Non-pigmented ciliary epithelial cell (primary cell): ENCODE results near the gene GASK1A.
"Not testable (repeated sequence)": the region's sequence is repeated elsewhere in the genome, so short reads cannot be mapped to it uniquely, and the experiment has no call there.

ENCODE experiments used
- DNase-seq: peaks from one replicate; pipeline ENCODE4 v3.0.0-alpha.2; 2010; ENCODE audit warnings: low read depth

GASK1A gene

DNA sequence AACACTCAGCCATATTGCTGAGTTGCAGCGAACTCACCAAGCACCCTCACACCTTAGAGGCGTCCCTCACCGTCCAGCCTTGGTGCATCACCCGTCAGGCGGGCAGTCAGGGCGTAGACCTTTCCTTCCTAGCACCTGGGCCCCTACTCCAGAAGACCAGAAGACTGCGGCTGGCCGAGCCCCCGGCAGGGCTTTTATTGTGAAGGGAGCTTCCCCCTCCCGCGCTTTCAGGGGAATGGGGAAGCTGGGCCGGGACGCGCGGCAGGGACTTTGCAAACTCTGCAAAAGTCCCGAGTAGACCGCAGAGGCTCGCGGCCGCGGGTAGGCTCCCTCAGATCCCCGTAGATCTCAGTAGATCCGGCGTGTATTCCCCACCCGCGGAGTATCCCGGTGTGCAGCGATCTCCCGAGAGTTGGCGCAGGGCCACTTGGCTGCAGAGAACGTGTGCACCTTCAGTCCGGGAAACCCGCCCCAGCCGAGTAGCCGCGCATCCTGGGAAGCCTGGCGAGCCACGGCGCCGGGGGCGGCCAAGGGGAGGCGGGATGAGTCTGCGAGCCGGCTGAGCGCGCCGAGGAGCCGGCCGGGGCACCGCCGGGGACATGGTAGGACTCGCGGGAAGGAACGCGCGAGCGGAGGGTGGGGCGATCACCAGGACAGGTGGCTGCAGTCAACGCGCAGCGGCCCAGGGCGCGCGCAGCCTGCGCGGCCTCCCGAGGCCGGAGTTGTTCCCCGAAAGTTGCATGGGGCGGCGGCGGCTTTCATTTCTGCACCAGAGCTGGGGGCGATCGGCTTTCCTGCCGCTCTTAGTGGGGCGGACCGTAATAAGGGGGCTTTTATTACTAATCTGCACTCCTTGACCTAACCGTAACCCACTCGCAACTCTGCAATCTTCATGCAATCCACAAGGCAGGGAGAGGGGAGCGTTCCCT lies at the start of gene GASK1A:
Gene GASK1A, plus strand, starts transcription at position 268 of the 929 bp plus-strand sequence. Its CDS starts 332 bp downstream, at position 600.
- DNase-seq = no peak

DNA sequence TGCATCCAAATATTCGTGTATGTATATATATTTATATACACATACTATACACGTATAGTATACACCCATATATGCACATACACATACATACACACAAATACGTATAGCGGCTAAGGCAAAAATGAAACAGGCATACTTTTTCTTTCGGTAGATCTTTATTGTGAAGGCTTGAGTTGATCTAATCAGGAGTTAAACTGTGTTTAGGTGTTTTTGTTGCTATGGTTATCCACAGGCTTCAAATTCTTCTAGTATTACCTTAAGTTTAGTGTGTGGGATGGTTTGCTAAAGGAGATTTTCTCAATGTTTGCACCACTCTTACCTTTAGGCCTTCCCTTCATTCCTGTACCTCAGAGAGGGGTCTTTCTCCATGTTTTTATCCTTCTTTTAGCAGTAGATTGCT lies 45.0 kb upstream of the GASK1A start:
- DNase-seq = no peak

DNA sequence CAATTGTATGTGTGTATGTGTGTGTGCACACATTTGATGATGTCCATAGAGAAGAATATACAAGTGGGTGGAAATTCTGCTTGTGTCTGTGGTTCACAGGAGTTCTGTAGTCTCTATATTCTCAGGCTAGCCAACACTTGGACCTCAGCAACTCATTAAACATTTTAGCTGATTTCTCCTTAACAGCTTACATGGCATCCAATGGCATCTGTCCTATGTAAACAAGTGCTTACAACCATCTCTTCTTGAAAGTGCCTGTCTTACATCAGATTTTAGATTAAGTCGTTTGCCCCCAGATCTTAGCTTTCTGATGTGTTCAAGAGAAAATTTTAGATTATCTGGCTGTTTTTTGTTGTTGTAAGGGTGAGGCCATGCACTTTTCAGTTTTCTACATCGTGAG lies 44.2 kb upstream of the GASK1A start:
- no peak for DNase-seq

DNA sequence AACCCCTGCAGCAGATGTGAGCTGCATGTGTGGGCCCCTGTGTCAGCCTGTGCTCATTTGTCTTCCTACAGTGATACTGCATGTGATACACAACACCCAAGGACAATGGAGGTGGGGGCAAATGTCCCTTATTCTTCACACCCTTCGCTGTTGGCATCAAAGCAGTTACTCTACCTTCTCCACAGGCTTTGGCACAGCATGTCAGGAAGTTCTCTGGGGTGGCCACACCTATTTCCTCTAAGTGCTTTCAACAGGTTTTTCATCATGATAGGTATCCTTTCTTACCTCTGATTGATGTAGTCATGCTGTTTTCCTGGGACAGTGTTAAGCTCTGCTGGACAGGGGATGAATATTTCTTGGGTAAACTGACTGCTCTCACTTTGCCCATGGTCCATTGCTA lies 43.6 kb upstream of the GASK1A start:
- no peak for DNase-seq

DNA sequence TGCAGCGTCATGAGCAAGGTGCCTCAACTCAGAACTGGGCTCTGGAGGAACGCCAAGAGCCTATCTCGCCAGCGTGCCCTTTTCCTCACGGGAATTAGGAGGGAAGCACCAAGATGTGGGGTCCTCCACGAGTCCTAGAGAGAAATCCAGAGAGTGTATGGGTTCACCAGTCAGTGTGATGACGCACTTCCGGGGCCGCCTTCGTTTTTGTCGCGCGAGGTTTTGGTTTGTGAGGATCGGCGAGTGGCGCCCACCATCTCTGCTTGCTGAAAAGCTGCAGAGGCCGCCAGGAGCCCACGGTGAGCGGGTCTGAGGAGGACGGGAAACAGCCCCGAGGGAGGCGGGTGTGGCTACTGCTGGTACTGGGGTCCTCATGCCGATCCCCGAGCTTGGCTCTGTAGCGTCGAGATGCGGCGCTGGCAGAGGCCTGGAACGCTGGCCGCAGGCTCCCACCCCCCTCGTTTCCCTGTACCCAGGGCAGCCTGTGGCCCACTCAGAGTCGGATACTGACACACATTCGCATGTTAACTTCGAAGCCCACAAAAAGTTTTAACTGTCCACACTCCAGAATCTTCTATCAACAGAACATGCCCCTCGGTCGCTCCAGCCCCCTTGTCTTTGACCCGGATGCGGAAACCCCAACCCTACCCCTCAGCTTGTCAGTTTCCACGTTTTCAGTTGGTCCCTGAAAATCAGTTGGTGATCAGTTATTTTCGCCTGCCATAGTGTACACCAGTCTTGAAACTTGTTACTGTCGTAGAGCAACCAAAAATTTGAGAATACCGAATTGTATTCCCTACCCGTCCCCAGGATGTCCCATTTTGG lies 42.7 kb upstream of the GASK1A start:
- no peak for DNase-seq

DNA sequence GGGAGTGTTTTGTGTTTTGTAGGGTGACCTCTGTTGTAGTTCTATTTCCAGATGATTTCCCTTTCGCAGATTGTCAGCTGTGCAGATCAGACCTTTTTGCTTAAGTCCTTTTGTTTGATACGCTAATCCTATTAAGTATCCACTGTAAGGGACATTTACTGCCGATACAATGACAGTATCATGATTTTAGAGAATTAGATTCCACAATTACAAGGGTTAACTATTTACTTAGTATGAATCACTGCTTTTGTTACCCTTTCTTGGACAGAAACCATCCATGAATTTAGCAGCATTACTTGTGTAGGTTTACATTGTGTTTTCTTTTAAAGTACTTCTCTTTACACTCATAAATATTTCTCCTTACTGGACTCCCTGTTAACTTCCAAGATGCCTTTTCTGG lies 41.8 kb upstream of the GASK1A start:
- DNase-seq = no peak

DNA sequence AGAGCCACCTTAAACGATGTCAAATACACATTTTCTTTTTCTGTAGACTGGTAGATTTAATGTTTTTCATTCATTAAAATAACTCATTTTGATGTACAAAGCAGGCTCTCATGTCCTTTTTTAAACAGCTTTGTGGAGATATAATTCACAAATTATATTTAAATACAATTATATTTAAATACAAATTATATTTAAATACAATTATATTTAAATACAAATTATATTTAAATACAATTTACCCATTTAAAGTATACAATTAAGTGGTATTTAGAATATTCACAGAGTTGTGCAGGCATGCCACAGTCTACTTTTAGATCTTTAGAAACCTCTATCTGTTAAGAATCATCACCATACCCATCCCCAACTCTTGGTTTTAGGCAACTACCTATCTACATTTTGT lies 36.4 kb upstream of the GASK1A start:
- DNase-seq = no peak

DNA sequence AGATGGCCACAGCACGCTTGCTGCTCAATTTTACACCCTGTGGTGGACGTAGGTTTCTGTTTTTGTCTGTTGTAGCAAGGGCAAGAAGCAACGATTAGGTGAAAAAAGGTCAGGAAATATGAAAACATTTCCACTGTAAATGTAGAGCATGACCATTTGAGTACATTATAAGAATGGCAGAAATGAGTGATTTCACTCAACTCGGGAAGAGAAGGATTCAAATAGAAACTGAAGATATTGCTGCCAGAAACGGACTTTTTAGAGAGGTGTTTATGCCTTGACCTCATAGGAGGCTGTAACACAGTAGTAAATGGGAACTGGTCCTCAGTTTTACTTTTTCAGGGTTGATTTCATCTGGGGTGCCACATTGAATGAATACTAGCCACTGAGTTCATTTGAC lies 33.1 kb upstream of the GASK1A start:
- no peak for DNase-seq

DNA sequence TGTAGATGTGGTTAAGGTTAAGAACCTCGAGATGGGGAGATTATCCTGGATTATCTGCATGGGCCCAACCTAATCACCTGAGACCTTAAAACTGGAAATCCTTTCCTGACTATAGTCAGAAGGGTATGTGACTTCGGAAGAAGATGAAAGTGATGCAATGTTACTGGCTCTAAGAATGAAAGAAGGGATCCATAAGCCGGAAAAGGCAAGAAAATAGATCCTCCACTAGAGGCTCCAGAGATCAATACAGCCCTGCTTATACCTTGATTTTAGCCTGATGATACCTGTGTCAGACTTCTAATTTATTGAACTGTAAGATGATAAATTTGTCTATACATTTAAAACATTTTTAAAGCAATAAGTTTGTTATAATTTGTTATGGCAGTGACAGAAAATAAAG lies 21.5 kb upstream of the GASK1A start:
- no peak for DNase-seq

DNA sequence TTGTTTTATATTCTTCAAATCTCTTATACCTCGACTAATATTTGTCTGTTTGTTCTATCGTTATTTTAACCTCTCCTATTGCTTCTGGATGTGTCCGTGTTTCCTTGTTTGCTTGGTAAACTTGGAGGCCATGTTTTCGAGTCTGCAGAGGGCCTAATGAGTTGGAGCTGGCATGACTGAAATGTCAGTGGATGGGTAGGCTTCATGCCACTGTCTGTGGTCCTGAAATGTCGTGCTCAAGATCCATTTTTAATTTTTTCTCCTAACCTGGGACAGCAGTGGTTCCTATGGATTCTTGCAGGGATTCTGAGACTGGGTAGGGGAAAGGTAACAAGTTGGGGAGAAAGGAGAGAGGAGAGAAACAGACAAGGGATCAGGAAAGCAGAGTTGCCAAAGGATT lies 18.8 kb upstream of the GASK1A start:
- DNase-seq = no peak

DNA sequence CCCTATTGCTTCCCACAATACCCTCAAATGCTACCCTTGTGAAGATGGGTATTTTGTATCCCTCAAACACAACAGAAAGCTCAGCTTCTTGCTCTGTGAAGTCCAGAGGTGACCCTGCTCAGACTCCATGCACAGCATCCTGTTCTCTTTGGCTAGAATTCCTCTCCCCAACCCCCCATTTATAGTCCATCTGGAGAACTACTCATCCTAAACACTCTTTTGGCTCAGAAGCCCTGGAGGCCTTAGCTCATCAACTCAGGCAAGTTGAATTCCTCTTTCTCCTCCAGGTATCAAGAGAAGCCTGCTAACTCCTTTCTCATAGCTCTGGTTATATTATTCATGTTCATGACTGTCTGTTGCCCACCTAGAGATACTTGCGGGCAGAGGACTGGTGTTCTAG lies 18.3 kb upstream of the GASK1A start:
- DNase-seq = no peak

DNA sequence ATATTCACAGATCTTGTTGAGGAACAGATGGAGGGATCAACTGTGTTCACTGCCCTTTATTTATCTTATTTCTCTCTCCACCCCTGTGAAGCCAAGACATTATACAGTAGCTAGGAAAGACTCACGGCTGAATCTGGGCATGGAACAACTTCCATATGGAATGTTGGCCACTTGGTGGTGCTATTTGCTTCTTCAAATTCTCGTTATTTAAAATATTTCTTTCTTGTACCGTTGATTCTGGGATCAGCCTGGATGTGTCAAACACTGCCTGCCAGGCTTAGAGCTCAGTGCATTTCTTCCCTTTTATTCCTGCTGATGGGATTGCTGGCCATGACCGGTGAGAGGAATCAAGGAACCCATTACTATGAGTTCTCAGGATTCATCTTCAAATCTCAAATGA lies 17.5 kb upstream of the GASK1A start:
- DNase-seq = peak; percentile 8

DNA sequence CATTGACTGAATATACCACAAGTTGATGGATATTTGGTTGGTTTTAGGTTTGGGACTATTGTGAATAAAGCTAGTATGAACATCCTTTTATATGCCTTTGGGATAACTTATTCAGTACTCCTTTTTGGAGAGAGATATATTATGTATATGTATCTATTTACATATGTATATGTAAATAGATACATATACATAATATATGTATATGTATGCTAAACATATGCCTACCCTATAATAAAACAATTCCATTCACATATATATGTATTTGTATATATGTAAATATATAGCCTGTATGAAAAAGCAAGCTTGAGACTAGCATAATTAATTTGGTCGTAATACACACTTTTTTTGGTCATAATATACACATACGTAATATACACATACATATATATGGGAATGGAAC lies 15.8 kb upstream of the GASK1A start:
- no peak for DNase-seq

DNA sequence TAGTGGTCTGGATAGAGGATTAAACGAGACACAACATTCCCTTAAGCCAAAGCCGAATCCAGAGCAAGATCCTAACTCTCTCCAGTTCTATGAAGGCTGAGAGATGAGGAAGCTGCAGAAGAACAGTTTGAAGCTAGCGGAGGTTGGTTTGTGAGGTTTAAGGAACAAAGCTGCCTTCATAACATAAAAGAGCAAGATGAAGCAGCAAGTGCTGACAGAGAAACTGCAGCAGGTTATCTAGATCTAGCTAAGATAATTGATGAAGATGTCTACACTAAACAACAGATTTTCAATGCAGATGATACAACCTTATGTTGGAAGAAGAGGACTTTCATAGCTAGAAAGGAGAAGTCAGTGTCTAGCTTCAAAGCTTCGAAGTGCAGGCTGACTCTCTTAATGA lies 14.8 kb upstream of the GASK1A start:
- no peak for DNase-seq

DNA sequence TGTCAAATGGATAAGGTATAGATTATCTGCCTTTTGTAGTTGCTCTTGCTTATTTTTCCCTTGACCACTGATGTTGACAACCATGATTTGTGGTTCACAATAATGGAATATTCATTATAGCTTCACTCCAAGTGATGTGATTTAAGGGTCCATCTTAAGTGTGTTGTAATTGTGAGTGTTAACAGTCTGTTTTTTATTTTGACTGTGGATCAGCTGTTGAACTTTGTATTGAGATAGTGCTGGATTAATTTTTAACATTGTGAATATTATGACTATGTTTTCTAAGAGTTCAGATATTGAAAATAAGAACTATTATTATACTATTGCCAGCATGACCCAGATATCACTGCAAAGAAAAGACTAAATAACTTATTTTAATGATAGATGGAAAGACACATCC lies 8.6 kb upstream of the GASK1A start:
- DNase-seq = no peak

DNA sequence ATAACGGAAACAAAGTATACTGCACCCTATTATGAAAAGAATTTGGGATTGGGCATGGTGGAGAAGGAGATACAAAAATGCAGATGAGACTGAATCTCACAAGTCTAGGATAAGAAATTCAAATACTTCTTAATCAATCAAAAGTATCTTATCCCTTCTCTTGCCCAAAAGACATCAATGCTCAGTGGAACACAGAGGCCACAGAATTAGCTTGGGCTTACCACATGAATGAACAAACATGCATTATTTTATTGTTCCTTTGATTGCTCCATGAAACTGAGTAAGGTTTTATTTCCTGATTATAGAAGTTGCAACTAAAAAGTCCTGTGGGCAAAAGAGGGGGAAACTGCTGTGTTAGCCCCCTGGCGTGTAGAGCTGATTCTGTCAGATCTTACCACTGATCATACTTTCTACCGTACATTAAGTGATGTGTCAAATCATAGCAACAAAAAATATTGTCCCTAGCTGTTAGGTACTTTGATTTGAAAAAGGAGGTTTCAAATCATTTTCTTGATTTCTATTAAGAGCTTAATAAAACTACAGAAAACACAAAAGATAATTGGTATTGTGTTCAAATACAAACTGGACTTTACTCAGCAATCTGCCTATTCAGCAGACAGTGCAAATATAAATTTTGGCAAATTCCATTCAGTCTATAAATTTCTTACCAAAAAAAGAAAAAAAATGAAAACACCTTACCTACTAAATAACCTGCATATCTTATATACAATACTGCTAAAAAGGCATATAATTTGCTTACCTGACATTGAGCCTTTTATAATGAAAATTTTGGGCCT lies 7.9 kb upstream of the GASK1A start:
- no peak for DNase-seq

DNA sequence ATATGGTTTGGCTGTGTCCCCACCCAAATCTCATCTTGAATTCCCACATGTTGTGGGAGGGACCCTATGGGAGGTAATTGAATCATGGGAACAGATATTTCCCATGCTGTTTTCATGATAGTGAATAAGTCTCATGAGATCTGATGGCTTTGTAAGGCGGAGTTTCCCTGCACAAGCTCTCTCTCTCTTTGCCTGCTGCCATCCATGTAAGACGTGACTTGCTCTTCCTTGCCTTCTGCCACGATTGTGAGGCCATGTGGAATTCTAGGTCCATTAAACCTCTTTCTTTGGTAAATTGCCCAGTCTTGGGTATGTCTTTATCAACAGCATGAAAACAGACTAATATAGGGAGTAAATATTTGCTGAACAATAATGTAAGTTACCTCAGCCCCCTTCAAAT lies 4.2 kb upstream of the GASK1A start:
- DNase-seq = not testable (repeated sequence)

DNA sequence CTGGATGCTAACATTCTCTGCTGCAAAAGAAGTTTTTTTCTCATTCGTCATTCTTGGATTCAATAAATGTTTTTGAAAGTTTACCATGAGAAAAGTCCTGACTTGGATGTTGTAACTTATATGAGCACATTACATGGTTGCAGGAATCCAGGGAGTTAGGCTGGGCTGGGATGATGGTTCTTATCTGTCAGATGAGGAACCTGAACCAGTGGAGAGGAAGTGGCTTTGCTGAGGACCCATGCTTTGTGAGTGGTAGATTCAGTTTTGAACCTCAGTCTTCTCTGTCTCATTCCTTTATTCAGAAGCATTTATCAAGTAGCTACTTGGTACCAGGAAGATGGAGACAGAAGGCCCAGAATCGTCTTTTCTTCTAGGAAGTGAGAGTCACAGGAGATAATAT lies 3.7 kb upstream of the GASK1A start:
- DNase-seq = no peak

DNA sequence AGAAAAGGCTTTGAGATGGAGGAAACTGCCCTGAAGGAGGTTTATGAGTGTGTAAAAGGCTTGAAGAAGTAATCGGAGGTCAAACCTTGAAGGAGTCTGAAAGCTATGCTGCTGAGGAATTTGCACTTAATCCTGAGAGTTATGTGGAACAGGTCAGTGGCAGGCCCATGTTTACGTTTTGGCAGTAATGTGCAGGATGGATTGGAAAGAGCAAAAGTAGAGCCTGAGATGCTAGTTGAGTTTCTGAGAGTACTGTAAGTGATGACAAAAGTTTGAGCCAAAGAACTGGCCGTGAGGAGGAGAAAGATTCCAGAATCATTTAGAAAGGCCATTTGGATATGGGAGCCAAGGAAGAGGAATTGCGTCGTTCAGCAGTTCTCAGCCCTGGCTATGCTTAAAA lies 3.2 kb upstream of the GASK1A start:
- DNase-seq = no peak

DNA sequence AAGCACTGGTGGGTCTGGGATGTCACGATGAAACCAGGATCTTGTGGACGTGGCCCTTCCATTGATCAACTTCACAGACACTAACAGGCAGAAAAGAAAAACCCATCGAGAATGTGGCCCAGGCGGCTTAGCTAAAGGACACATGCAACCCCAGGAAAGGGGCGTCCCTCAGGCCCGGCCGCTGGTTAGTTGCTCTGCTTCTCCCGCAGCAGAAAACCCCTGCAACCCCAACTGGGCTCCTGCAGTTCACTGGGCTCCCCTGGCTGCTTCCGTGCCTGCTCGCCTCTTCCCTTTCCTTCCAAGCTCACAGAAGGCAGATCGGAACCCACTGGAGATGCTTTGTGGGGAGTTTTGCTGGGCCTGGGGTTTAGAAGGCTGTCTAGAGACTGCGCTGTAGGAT lies 1.1 kb downstream of the GASK1A start:
- DNase-seq = no peak

DNA sequence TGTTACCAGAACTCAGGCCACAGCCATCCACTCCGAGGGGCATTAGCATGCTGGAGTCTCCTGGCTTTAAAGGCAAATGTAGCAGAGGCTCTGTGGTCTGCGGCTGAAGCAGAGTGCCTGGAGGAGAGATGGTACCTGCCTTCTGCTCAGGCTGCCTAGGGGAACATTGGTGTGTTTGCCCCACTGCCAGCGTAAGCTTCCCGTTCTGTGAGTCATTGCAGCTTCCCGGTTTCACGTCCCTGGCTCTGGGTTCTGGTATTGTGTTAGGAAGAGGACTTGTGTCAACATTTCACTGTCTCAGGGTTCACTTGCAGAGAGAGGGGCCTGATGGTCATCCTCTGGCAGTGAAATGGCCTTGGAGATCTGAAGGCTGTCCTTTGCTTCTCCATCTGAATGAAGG lies 1.8 kb downstream of the GASK1A start:
- no peak for DNase-seq

DNA sequence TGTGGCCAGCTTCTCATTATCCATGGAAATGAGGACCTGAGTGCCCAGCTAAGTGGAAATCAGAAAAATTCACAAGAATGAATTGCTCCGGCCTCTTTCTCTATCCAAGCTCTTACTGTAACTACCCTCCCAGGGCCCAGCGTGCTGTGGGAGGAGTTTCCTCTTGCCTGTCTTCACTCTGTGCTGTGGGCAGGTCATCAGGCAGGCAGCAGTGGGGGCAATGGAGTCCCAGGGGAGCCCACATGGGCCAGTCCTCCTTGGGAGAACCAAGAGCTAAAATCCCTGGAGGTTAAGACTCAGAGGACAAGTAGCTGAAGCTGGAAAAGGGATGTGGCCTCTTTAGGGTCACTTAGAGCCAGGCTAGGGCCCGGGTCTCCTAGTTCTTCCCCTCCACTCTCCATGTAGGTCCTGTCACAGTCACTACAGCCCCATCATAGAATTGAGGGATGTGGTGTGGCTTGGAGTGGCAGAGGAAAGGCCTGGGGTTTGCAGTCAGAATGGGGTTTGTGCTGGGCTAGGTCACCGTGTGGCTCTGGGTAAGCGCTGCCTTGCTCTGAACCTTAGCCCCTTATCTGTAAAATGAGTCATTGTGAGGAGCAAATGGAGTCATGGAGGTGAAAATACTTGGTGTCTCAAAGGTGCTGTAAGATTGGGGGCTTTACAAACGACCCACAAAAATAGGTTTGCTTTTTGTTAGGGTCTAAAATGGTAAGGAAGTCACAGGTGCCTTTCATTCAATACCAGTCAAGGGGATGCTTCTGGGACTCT lies 3.7 kb downstream of the GASK1A start:
- DNase-seq = no peak
